DOHH2 (cell line): ENCODE measurements around the gene C13orf46.

Source experiments
- H3F3A ChIP-seq: fragments of 200-600 bp; sonication (generic), shearing (Covaris generic); 2 replicates; pipeline ENCODE4 v1.6.0; 2016; ENCODE audit warnings: antibody characterized with exemption, mild to moderate bottlenecking; ENCODE audit not compliant: control insufficient read depth, insufficient read depth
- H3K27ac ChIP-seq: fragments of 200-600 bp; sonication (generic); 2 replicates; pipeline ENCODE4 v1.5.1; 2014; ENCODE audit warnings: low read depth, mild to moderate bottlenecking, low read length, moderate library complexity
- H3K27me3 ChIP-seq: fragments of 200-600 bp; sonication (generic); 2 replicates; pipeline ENCODE4 v1.6.1; 2014; ENCODE audit warnings: mild to moderate bottlenecking, low read length, mixed read lengths; ENCODE audit not compliant: control insufficient read depth
- H3K36me3 ChIP-seq: fragments of 200-600 bp; sonication (generic); 2 replicates; pipeline ENCODE4 v1.6.1; 2014; ENCODE audit warnings: mild to moderate bottlenecking, low read length, moderate library complexity, mixed read lengths; ENCODE audit not compliant: control insufficient read depth
- H3K4me1 ChIP-seq: fragments of 200-600 bp; sonication (generic); 2 replicates; pipeline ENCODE4 v1.6.1; 2014; ENCODE audit warnings: mild to moderate bottlenecking, low read length, mixed read lengths; ENCODE audit not compliant: control insufficient read depth
- H3K4me2 ChIP-seq: fragments of 200-600 bp; sonication (generic); 2 replicates; pipeline ENCODE4 v1.6.0; 2014; ENCODE audit warnings: mild to moderate bottlenecking, low read length, moderate library complexity
- H3K4me3 ChIP-seq: fragments of 200-600 bp; sonication (generic); 2 replicates; pipeline ENCODE4 v1.5.1; 2014; ENCODE audit warnings: mild to moderate bottlenecking, low read length, mixed read lengths
- H3K79me2 ChIP-seq: fragments of 200-600 bp; sonication (generic); 2 replicates; pipeline ENCODE4 v1.6.1; 2014; ENCODE audit warnings: mild to moderate bottlenecking, low read length, mixed read lengths; ENCODE audit not compliant: control insufficient read depth
- H3K9me2 ChIP-seq: fragments of 200-600 bp; sonication (generic); replicated peaks from 2 replicates; pipeline ENCODE4 v1.6.1; 2014; ENCODE audit warnings: mild to moderate bottlenecking, low read length, mixed read lengths; ENCODE audit not compliant: control insufficient read depth
- H3K9me3 ChIP-seq: fragments of 200-600 bp; sonication (generic); 2 replicates; pipeline ENCODE4 v1.6.1; 2014; ENCODE audit warnings: antibody characterized with exemption, low read length, mixed read lengths; ENCODE audit not compliant: control insufficient read depth, insufficient read depth
- H4K20me1 ChIP-seq: fragments of 200-600 bp; sonication (generic); 2 replicates; pipeline ENCODE4 v1.6.0; 2014; ENCODE audit warnings: low read depth, mild to moderate bottlenecking, antibody characterized with exemption, low read length, moderate library complexity; ENCODE audit not compliant: control insufficient read depth, insufficient read depth
- CTCF ChIP-seq: fragments of 200-600 bp; sonication (generic); IDR thresholded peaks from one replicate; pipeline ENCODE4 v1.5.1; 2014; ENCODE audit warnings: antibody characterized with exemption, mild to moderate bottlenecking, low read depth, low read length; ENCODE audit not compliant: poor library complexity, severe bottlenecking
- EZH2phosphoT487 ChIP-seq: fragments of 200-600 bp; sonication (generic); IDR thresholded peaks from 2 replicates; pipeline ENCODE4 v1.6.1; 2017; ENCODE audit warnings: borderline replicate concordance, mild to moderate bottlenecking, antibody characterized with exemption, low read length, moderate library complexity, mixed read lengths

C13orf46 gene

GRCh38 chr13:113976711-113977684 lies 3.1 kb upstream of the C13orf46 start:
- Histone ChIP-seq H3K36me3 (no peaks in the 10 kb centered on the region), H4K20me1 (no peaks in the 10 kb centered on the region), H3K79me2 (no peaks in the 10 kb centered on the region), H3K9me3 (no peaks in the 10 kb centered on the region), H3K9me2 (no peaks in the 10 kb centered on the region), H3K4me2 (no peak overlapping the region), H3K27ac (no peak overlapping the region), H3F3A (no peaks in the 10 kb centered on the region), H3K27me3 (no peaks in the 10 kb centered on the region), H3K4me1 (no peaks in the 10 kb centered on the region), H3K4me3 (no peak overlapping the region)
- TF ChIP-seq EZH2phosphoT487 (no peak), CTCF (no peak)

- Histone ChIP-seq H3F3A (no peaks in the 10 kb centered on the region), H3K9me2 (no peaks in the 10 kb centered on the region), H3K27me3 (no peaks in the 10 kb centered on the region), H3K4me2 (no peak overlapping the region), H3K4me3 (no peak overlapping the region), H3K9me3 (no peaks in the 10 kb centered on the region), H3K4me1 (no peaks in the 10 kb centered on the region), H4K20me1 (no peaks in the 10 kb centered on the region), H3K27ac (no peak overlapping the region), H3K79me2 (no peaks in the 10 kb centered on the region), H3K36me3 (no peaks in the 10 kb centered on the region)
- TF ChIP-seq EZH2phosphoT487 (no peak), CTCF (no peak)
Observed at GRCh38 chr13:113975416-113975815, 1.5 kb upstream of the C13orf46 start.

- no peak overlapping the region for H3K27ac ChIP-seq
- no peak for TF ChIP-seq EZH2phosphoT487
- no peak for TF ChIP-seq CTCF
Observed at GRCh38 chr13:113974304-113975281, 717 bp upstream of the C13orf46 start.

More at GRCh38 chr13:113974304-113975281, 717 bp upstream of the C13orf46 start:
- Histone ChIP-seq H4K20me1 (no peaks in the 10 kb centered on the region), H3K4me3 (no peak overlapping the region), H3K36me3 (no peaks in the 10 kb centered on the region), H3F3A (no peaks in the 10 kb centered on the region), H3K27me3 (no peaks in the 10 kb centered on the region), H3K9me3 (no peaks in the 10 kb centered on the region), H3K4me1 (no peaks in the 10 kb centered on the region), H3K9me2 (no peaks in the 10 kb centered on the region), H3K79me2 (no peaks in the 10 kb centered on the region), H3K4me2 (no peak overlapping the region)
